Glutamatergic neuron (in vitro differentiated cells): ENCODE measurements around the gene GDPGP1. TPM values are rescaled to one million over a fixed set of nuclear protein-coding genes. Genes with fewer than 3 reads are reported as not detected.

Experiments used
- DNase-seq: peaks from one replicate; pipeline ENCODE4 v3.0.0; 2022
- H3K27ac Mint-ChIP-seq: one replicate; pipeline ENCODE4 v1.8.0; 2020; ENCODE audit warnings: mild to moderate bottlenecking, mixed read lengths, inconsistent platforms; ENCODE audit not compliant: unreplicated experiment
- H3K27me3 Mint-ChIP-seq: one replicate; pipeline ENCODE4 v1.8.0; 2020; ENCODE audit warnings: mild to moderate bottlenecking, moderate library complexity, mixed read lengths, inconsistent platforms; ENCODE audit not compliant: unreplicated experiment
- H3K36me3 Mint-ChIP-seq: one replicate; pipeline ENCODE4 v1.8.0; 2020; ENCODE audit warnings: mild to moderate bottlenecking, mixed read lengths, inconsistent platforms; ENCODE audit not compliant: unreplicated experiment
- H3K4me1 Mint-ChIP-seq: one replicate; pipeline ENCODE4 v1.8.0; 2020; ENCODE audit warnings: mild to moderate bottlenecking, low read depth, mixed read lengths, inconsistent platforms; ENCODE audit not compliant: unreplicated experiment
- H3K4me3 Mint-ChIP-seq: one replicate; pipeline ENCODE4 v1.8.0; 2020; ENCODE audit warnings: mild to moderate bottlenecking, mixed read lengths, inconsistent platforms; ENCODE audit not compliant: unreplicated experiment
- H3K9me3 Mint-ChIP-seq: one replicate; pipeline ENCODE4 v1.8.0; 2020; ENCODE audit warnings: mild to moderate bottlenecking, moderate library complexity, mixed read lengths, inconsistent platforms; ENCODE audit not compliant: unreplicated experiment
- CTCF ChIP-seq: fragments of 200-600 bp; sonication (generic); IDR thresholded peaks from one replicate; pipeline ENCODE4 v1.5.0; 2021; ENCODE audit not compliant: partially characterized antibody, unreplicated experiment
- total RNA-seq: library from RNA; stranded (reverse); fragmentation: NEBNext Ultra II Directional; extraction: Animal tissue kit (Norgen Biotek cat#: 25700); gene quantifications from one replicate; pipeline ENCODE4 v1.2.1, GENCODE V29; 2021; ENCODE audit not compliant: unreplicated experiment

Gene GDPGP1
- total RNA-seq, 1 donor from 2014 or later, result 7.4 TPM

DNA sequence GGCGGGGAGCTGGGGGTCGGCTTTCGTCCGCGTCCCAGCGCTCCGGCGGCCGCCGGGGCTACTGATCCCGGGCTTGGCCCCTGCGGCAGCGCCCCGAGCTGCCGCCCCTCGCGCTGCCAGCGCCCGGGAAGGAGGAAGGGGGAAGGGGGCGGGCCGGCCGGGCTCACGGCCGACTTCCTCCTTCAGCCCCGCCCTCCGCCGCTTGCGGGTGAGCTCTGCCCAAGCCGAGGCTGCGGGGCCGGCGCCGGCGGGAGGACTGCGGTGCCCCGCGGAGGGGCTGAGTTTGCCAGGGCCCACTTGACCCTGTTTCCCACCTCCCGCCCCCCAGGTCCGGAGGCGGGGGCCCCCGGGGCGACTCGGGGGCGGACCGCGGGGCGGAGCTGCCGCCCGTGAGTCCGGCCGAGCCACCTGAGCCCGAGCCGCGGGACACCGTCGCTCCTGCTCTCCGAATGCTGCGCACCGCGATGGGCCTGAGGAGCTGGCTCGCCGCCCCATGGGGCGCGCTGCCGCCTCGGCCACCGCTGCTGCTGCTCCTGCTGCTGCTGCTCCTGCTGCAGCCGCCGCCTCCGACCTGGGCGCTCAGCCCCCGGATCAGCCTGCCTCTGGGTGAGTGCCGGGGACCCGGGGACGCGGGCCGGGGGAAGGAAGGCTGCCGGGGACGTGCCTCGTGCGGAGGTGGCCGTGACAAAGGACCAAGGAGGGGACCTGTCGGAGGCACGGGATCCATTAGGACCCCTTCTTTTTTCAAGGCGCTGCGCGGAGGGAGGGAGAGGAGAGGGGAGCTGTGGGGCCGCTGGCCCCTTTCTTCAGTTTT, 32.7 kb upstream of the GDPGP1 start, which contains the start of gene SEMA4B:
Gene SEMA4B, plus strand, starts transcription at position 201 of the 814 bp plus-strand sequence. Its CDS starts 249 bp downstream, at position 450.
- peaks cover 10% of the 10 kb centered on the region for H3K27me3 Mint-ChIP-seq
- H3K27ac Mint-ChIP-seq, result peak within 1 kb of the TSS; percentile 80
- peak within 1 kb of the TSS; percentile 97 for H3K4me3 Mint-ChIP-seq
- H3K9me3 Mint-ChIP-seq, result peaks cover 8% of the 10 kb centered on the region
- H3K4me1 Mint-ChIP-seq, result peaks cover 5% of the 10 kb centered on the region
- peak; percentile 87 for DNase-seq
- no peak for TF ChIP-seq CTCF
- no peaks in the 10 kb centered on the region for H3K36me3 Mint-ChIP-seq

GRCh38 chr15:90201944-90202375, 32.0 kb upstream of the GDPGP1 start:
- peaks cover 5% of the 10 kb centered on the region for H3K4me1 Mint-ChIP-seq
- H3K9me3 Mint-ChIP-seq, result peaks cover 7% of the 10 kb centered on the region
- TF ChIP-seq CTCF, result no peak
- peak overlapping the region; percentile 97 for H3K4me3 Mint-ChIP-seq
- peak; percentile 55 for DNase-seq
- peak overlapping the region; percentile 80 for H3K27ac Mint-ChIP-seq
- H3K36me3 Mint-ChIP-seq, result no peaks in the 10 kb centered on the region
- H3K27me3 Mint-ChIP-seq, result peaks cover 10% of the 10 kb centered on the region

DNA sequence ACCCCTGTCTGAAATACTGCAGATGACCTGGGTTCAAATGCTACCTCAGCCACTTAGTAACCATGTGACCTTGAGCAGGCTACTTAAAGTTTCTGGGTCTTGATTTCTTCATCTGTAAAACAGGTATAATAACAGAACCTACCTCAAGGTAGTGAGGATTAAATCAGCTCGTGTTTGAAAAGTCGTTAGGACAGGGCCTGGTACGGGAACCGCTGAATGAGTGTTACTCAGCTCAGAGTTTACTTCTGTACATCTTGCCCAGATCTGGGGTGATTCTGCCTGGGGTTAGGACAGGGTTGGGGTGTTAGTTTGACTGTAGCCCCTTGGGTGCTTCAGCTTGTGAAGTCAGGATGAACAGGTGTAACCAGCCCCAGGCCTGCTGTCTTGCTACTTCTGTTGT, 31.1 kb upstream of the GDPGP1 start:
- H3K36me3 Mint-ChIP-seq, result no peaks in the 10 kb centered on the region
- no peak overlapping the region for H3K27ac Mint-ChIP-seq
- peaks cover 10% of the 10 kb centered on the region for H3K27me3 Mint-ChIP-seq
- H3K4me1 Mint-ChIP-seq, result peaks cover 5% of the 10 kb centered on the region
- no peak for TF ChIP-seq CTCF
- H3K9me3 Mint-ChIP-seq, result peaks cover 7% of the 10 kb centered on the region
- DNase-seq, result no peak
- peak overlapping the region; percentile 97 for H3K4me3 Mint-ChIP-seq

- Mint-ChIP-seq H3K4me3 (no peak overlapping the region), H3K27me3 (peaks cover 10% of the 10 kb centered on the region), H3K27ac (no peak overlapping the region), H3K36me3 (no peaks in the 10 kb centered on the region), H3K4me1 (peaks cover 5% of the 10 kb centered on the region), H3K9me3 (peaks cover 5% of the 10 kb centered on the region)
- TF ChIP-seq CTCF, result no peak
- DNase-seq, result no peak
Observed at GRCh38 chr15:90203473-90203872, 30.5 kb upstream of the GDPGP1 start.

- H3K27ac Mint-ChIP-seq, result no peak overlapping the region
- H3K36me3 Mint-ChIP-seq, result no peaks in the 10 kb centered on the region
- peaks cover 5% of the 10 kb centered on the region for H3K4me1 Mint-ChIP-seq
- no peak for TF ChIP-seq CTCF
- peaks cover 5% of the 10 kb centered on the region for H3K9me3 Mint-ChIP-seq
- no peak for DNase-seq
- H3K4me3 Mint-ChIP-seq, result no peak overlapping the region
- H3K27me3 Mint-ChIP-seq, result peaks cover 10% of the 10 kb centered on the region
Observed at GRCh38 chr15:90203922-90204321, 30.1 kb upstream of the GDPGP1 start.
